ENCODE results near the gene TEX35.

The TEX35 gene

DNA sequence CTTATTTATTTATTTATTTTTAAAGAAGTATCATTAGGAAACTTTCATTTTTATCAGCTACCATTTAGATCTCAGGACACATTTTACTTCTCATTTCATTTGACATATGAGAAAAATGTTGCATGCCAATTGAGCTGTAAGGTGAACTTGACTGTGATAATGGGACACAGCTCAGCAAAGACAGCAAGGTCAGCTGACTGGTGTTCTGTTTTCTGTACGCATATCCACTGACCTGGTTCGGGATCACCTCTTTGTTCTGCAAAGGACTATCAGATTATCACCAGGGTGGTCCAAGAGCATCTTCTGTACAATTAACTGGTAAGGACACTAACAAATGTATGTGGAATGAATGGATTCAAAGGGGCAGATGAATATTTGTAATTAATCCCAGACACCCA is 51.9 kb downstream of the TEX35 start:
- no peaks in the 10 kb centered on the region for H3K27me3 ChIP-seq (ENCODE audit: insufficient read depth, low read length)
- H3K27ac ChIP-seq (ENCODE audit: low read depth, low read length, poor library complexity, severe bottlenecking), result peak overlapping the region; percentile 82
- H3K4me1 ChIP-seq (ENCODE audit: insufficient read depth, low read length, severe bottlenecking), result peaks cover 56% of the 10 kb centered on the region
- peaks cover 3% of the 10 kb centered on the region; the same call in 1 of the 2 replicates for H3K9me3 ChIP-seq (ENCODE audit: low read length)
- no peaks in the 10 kb centered on the region; the same call in 1 of the 2 replicates for H3K79me2 ChIP-seq (ENCODE audit: insufficient read depth, low read length)
- peaks cover 20% of the 10 kb centered on the region for H3K36me3 ChIP-seq (ENCODE audit: insufficient read depth, low read length)
- 0 out of 2 replicates have a peak overlapping the region, but pooled peaks have one; percentile 12 for H3K4me2 ChIP-seq (ENCODE audit: low read length)
- H4K20me1 ChIP-seq (ENCODE audit: insufficient read depth, low read length), result no peaks in the 10 kb centered on the region
- peak overlapping the region; percentile 44 for H3K9ac ChIP-seq (ENCODE audit: low read length)
- H3F3A ChIP-seq (ENCODE audit: insufficient read depth, low read length), result no peaks in the 10 kb centered on the region
- H3K9me2 ChIP-seq (ENCODE audit: low read depth, low read length), result no peaks in the 10 kb centered on the region
- H3K4me3 ChIP-seq (ENCODE audit: low read depth, low read length, poor library complexity, severe bottlenecking), result no peak overlapping the region
- no peak overlapping the region for H2AFZ ChIP-seq (ENCODE audit: low read length)
- no peak for TF ChIP-seq EZH2 (IDR thresholded peaks at IDR 0.05; ENCODE audit: borderline replicate concordance, low read length)
- TF ChIP-seq CTCF (IDR thresholded peaks at IDR 0.05; ENCODE audit: low read length), result no peak

DNA sequence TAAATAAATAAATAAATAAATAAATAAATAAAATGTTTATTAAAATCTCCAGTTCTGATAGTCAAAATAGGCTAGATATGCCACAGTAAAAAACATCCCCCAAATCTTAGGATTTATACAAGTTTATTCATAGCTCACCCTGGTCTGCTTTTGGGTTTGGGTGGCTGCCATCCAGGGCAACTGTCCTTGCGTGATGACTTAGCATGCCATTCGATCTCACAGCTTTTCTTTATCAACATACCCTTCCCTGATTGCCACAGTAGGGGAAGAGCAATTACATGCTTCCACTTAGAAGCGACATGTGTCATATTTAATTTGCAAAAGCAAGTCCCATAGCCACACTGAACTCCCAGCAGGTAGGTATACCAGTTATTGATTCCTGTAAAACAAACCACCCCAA is 52.7 kb downstream of the TEX35 start:
- no peak overlapping the region for H3K27ac ChIP-seq (ENCODE audit: low read depth, low read length, poor library complexity, severe bottlenecking)
- H3K79me2 ChIP-seq (ENCODE audit: insufficient read depth, low read length), result no peaks in the 10 kb centered on the region; the same call in 1 of the 2 replicates
- no peaks in the 10 kb centered on the region for H3K9me2 ChIP-seq (ENCODE audit: low read depth, low read length)
- H3K4me3 ChIP-seq (ENCODE audit: low read depth, low read length, poor library complexity, severe bottlenecking), result no peak overlapping the region
- no peaks in the 10 kb centered on the region for H4K20me1 ChIP-seq (ENCODE audit: insufficient read depth, low read length)
- H3K4me1 ChIP-seq (ENCODE audit: insufficient read depth, low read length, severe bottlenecking), result peaks cover 57% of the 10 kb centered on the region
- H3K36me3 ChIP-seq (ENCODE audit: insufficient read depth, low read length), result peaks cover 12% of the 10 kb centered on the region; the same call in 1 of the 2 replicates
- no peak overlapping the region for H3K4me2 ChIP-seq (ENCODE audit: low read length)
- TF ChIP-seq EZH2 (IDR thresholded peaks at IDR 0.05; ENCODE audit: borderline replicate concordance, low read length), result no peak
- no peak for TF ChIP-seq CTCF (IDR thresholded peaks at IDR 0.05; ENCODE audit: low read length)
- no peak overlapping the region for H2AFZ ChIP-seq (ENCODE audit: low read length)
- no peaks in the 10 kb centered on the region for H3F3A ChIP-seq (ENCODE audit: insufficient read depth, low read length)
- no peak overlapping the region for H3K9ac ChIP-seq (ENCODE audit: low read length)
- H3K27me3 ChIP-seq (ENCODE audit: insufficient read depth, low read length), result no peaks in the 10 kb centered on the region
- peaks cover 3% of the 10 kb centered on the region; the same call in 1 of the 2 replicates for H3K9me3 ChIP-seq (ENCODE audit: low read length)

DNA sequence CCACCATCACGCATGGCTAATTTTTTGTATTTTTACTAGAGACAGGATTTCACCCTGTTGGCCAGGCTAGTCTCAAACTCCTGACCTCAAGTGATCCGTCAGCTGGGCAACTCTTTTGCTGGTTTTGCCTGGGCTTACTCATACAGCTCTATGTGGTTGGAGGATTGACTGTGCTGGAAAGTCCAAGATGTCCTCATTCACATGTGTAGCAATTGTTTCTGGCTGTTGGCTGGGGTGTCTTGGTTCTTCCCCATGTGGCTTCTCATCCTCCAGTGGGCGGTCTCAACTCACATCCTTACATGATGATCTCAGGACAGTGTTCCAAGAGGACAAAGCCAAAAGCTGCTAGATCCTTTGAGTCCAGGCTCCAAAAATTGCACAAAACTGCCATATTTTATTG is 53.3 kb downstream of the TEX35 start:
- H3K27ac ChIP-seq (ENCODE audit: low read depth, low read length, poor library complexity, severe bottlenecking), result peak overlapping the region; percentile 26
- no peak overlapping the region for H3K9ac ChIP-seq (ENCODE audit: low read length)
- H3K36me3 ChIP-seq (ENCODE audit: insufficient read depth, low read length), result peaks cover 12% of the 10 kb centered on the region; the same call in 1 of the 2 replicates
- TF ChIP-seq CTCF (IDR thresholded peaks at IDR 0.05; ENCODE audit: low read length) (no peak), EZH2 (IDR thresholded peaks at IDR 0.05; ENCODE audit: borderline replicate concordance, low read length) (no peak)
- no peaks in the 10 kb centered on the region for H4K20me1 ChIP-seq (ENCODE audit: insufficient read depth, low read length)
- H3K9me3 ChIP-seq (ENCODE audit: low read length), result peaks cover 3% of the 10 kb centered on the region; the same call in 1 of the 2 replicates
- no peaks in the 10 kb centered on the region; the same call in 1 of the 2 replicates for H3K79me2 ChIP-seq (ENCODE audit: insufficient read depth, low read length)
- peaks cover 53% of the 10 kb centered on the region for H3K4me1 ChIP-seq (ENCODE audit: insufficient read depth, low read length, severe bottlenecking)
- H3K4me3 ChIP-seq (ENCODE audit: low read depth, low read length, poor library complexity, severe bottlenecking), result no peak overlapping the region
- no peaks in the 10 kb centered on the region for H3K27me3 ChIP-seq (ENCODE audit: insufficient read depth, low read length)
- no peaks in the 10 kb centered on the region for H3F3A ChIP-seq (ENCODE audit: insufficient read depth, low read length)
- H2AFZ ChIP-seq (ENCODE audit: low read length), result no peak overlapping the region
- H3K9me2 ChIP-seq (ENCODE audit: low read depth, low read length), result no peaks in the 10 kb centered on the region
- no peak overlapping the region for H3K4me2 ChIP-seq (ENCODE audit: low read length)

Data from OCI-LY1 (cell line).